Left ventricle myocardium inferior (tissue), 1 donor: ENCODE measurements around the gene FLRT2. TPM values are rescaled to one million over a fixed set of nuclear protein-coding genes. Genes with fewer than 3 reads are reported as not detected.

Experiments
- DNase-seq: peaks from one replicate; pipeline ENCODE4 v3.0.0-alpha.2; 2020
- H3K27ac ChIP-seq: fragments of 200-600 bp; replicated peaks from 2 replicates; pipeline ENCODE4 v1.8.0; 2021
- H3K27me3 ChIP-seq: fragments of 200-600 bp; 2 replicates; pipeline ENCODE4 v1.8.0; 2021; ENCODE audit warnings: low read depth
- H3K36me3 ChIP-seq: fragments of 200-600 bp; 2 replicates; pipeline ENCODE4 v1.8.0; 2021
- H3K4me1 ChIP-seq: fragments of 200-600 bp; 2 replicates; pipeline ENCODE4 v1.8.0; 2021
- H3K4me3 ChIP-seq: fragments of 200-600 bp; 2 replicates; pipeline ENCODE4 v1.8.0; 2021; ENCODE audit warnings: mild to moderate bottlenecking, moderate library complexity
- H3K9me3 ChIP-seq: fragments of 200-600 bp; replicated peaks from 2 replicates; pipeline ENCODE4 v1.8.0; 2021
- CTCF ChIP-seq: fragments of 200-600 bp; IDR thresholded peaks from 2 replicates; pipeline ENCODE4 v1.8.0; 2021; ENCODE audit warnings: antibody characterized with exemption, mild to moderate bottlenecking, borderline replicate concordance
- intact Hi-C: fragments of 100-400 bp; cut with micrococcal nuclease; formaldehyde crosslinking; loops from one replicate; pipeline ENCODE4 v1.11.0; 2022
- total RNA-seq: library from RNA; stranded (reverse); fragmentation: NEBNext Ultra II Directional; extraction: Animal tissue kit (Norgen Biotek cat#: 25700); gene quantifications from one replicate; pipeline ENCODE4 v1.2.1, GENCODE V29; 2021
- donor health status: DM: no; HTN: yes; CAD: no; lungs with severe emphysema.

FLRT2 gene
- total RNA-seq, 1 donor from 2014 or later = 4.7 TPM

DNA sequence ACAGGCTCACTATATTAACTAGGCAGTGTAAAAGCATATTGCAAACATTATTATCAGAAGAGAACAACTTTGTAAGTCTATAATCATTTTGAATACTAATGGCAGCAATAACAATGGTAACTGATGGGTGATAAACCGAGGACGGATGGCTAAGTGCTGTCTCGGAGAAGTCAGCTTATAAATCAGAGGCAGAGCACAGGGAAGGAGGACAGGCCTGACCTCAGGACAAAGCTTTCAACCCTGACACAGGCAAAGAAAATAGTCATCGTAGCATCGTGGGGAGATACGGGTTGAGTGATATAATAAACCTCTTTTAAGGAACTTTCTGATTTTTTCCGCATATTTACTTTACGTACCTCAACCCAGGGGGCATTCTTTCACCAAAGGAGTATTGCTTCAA lies 48.4 kb downstream of the FLRT2 start:
- H3K4me3 ChIP-seq = no peak overlapping the region
- H3K27ac ChIP-seq = no peak overlapping the region
- H3K9me3 ChIP-seq = no peaks in the 10 kb centered on the region
- no peaks in the 10 kb centered on the region for H3K36me3 ChIP-seq
- DNase-seq = no peak
- no peak for TF ChIP-seq CTCF
- H3K4me1 ChIP-seq = no peaks in the 10 kb centered on the region
- no peaks in the 10 kb centered on the region for H3K27me3 ChIP-seq
- intact Hi-C loops = no loop called here

DNA sequence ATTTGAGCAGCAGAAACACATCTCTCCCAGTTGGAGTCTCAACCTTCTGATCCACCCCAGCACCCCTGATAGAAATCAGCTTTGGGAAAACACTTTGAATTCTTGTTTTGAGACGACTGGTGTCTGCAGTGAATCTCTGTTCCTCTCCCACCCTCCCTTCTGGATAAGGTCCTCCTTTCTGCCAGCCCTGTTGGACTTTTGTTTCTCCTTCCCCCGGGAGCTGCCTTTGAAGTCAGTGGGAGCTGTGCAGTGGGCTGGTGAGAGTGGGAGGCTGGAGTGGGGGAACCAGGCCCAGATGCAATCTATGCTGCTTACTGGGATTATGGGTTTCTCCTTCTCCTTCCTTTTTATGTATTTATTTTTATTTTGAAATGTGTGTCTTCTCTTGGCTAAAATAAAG lies 49.0 kb downstream of the FLRT2 start:
- DNase-seq = no peak
- Histone ChIP-seq H3K36me3 (no peaks in the 10 kb centered on the region), H3K4me3 (no peak overlapping the region), H3K4me1 (no peaks in the 10 kb centered on the region), H3K27me3 (no peaks in the 10 kb centered on the region), H3K27ac (no peak overlapping the region), H3K9me3 (no peaks in the 10 kb centered on the region)
- intact Hi-C loops = no loop called here
- TF ChIP-seq CTCF = no peak

- no peak overlapping the region for H3K27ac ChIP-seq
- H3K4me3 ChIP-seq = no peak overlapping the region
- no peak for TF ChIP-seq CTCF
- no peaks in the 10 kb centered on the region for H3K36me3 ChIP-seq
- H3K4me1 ChIP-seq = no peaks in the 10 kb centered on the region
- no peak for DNase-seq
- intact Hi-C loops = no loop called here
- H3K9me3 ChIP-seq = no peaks in the 10 kb centered on the region
- H3K27me3 ChIP-seq = no peaks in the 10 kb centered on the region
Measured at GRCh38 chr14:85579942-85580341, 50.0 kb downstream of the FLRT2 start.

GRCh38 chr14:85580536-85581140 lies 50.7 kb downstream of the FLRT2 start:
- H3K9me3 ChIP-seq = no peaks in the 10 kb centered on the region
- no peaks in the 10 kb centered on the region for H3K36me3 ChIP-seq
- H3K27me3 ChIP-seq = no peaks in the 10 kb centered on the region
- no peaks in the 10 kb centered on the region for H3K4me1 ChIP-seq
- no peak for DNase-seq
- TF ChIP-seq CTCF = no peak
- H3K27ac ChIP-seq = no peak overlapping the region
- H3K4me3 ChIP-seq = no peak overlapping the region
- intact Hi-C loops = no loop called here

DNA sequence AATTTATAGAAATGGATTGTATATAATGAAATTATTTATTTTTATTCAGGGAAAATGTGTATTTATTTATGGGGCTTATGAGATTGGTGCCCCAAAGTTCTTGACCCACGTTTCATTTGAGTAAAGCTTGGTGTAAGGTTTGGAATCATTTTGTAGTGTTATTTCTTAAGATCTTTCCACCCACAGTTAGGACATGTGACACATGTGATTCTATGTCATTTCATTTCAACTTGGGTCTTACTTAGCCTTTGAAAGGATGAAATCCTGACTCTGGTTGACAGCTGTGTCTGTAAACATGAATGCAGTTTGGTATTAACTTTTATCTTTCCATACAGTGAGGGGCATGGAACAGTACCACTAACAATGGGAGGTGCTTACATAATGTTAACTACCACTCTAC lies 51.7 kb downstream of the FLRT2 start:
- H3K27me3 ChIP-seq = no peaks in the 10 kb centered on the region
- H3K27ac ChIP-seq = no peak overlapping the region
- no peak for TF ChIP-seq CTCF
- no peak for DNase-seq
- intact Hi-C loops = no loop called here
- H3K4me1 ChIP-seq = no peaks in the 10 kb centered on the region
- no peaks in the 10 kb centered on the region for H3K36me3 ChIP-seq
- no peaks in the 10 kb centered on the region for H3K9me3 ChIP-seq
- H3K4me3 ChIP-seq = no peak overlapping the region

DNA sequence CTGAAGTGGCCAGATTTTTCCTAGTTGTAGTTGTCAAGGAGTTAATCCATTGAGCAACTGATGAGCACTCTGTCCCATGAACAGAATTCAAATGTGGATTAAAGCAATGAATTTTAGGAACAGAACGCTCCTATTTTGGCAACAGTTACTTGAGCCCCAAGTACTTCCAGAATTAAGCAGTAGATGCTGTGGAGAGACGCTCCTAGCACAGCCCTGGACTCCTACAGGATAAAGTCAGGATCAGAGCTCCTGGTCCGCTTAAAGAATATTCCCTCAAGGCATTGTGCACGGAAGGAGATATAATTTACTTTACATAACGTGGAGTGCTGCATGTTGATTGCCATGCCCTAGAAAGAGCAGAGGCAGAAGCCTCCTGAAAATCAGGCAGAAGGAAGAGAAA lies 53.4 kb downstream of the FLRT2 start:
- Histone ChIP-seq H3K9me3 (no peaks in the 10 kb centered on the region), H3K27ac (no peak overlapping the region), H3K36me3 (no peaks in the 10 kb centered on the region), H3K4me1 (no peaks in the 10 kb centered on the region), H3K27me3 (no peaks in the 10 kb centered on the region), H3K4me3 (no peak overlapping the region)
- intact Hi-C loops = no loop called here
- DNase-seq = no peak
- TF ChIP-seq CTCF = no peak
